H9 (cell line): ENCODE data around the gene PRPH. TPM values are rescaled to one million over a fixed set of nuclear protein-coding genes. Genes with fewer than 3 reads are reported as not detected.

Experiments
- DNase-seq: peaks from one replicate; pipeline ENCODE4 v3.0.0-alpha.2; 2017
- H2AFZ ChIP-seq: one replicate; pipeline ENCODE4 v1.6.1; 2013; ENCODE audit warnings: mild to moderate bottlenecking, low read length, control low read depth, moderate library complexity
- H2AK5ac ChIP-seq: 2 replicates; pipeline ENCODE4 v1.6.1; 2013; ENCODE audit warnings: low read length, control low read depth, mixed read lengths; ENCODE audit not compliant: insufficient read length
- H2BK120ac ChIP-seq: one replicate; pipeline ENCODE4 v1.6.1; 2013; ENCODE audit warnings: low read depth, mild to moderate bottlenecking, low read length, control low read depth, inconsistent platforms; ENCODE audit not compliant: poor library complexity, severe bottlenecking
- H2BK12ac ChIP-seq: 2 replicates; pipeline ENCODE4 v1.6.1; 2013; ENCODE audit warnings: low read length, control low read depth, mixed read lengths, low read depth; ENCODE audit not compliant: insufficient read length
- H2BK15ac ChIP-seq: 2 replicates; pipeline ENCODE4 v1.6.1; 2013; ENCODE audit warnings: low read depth, low read length, control low read depth
- H2BK20ac ChIP-seq: one replicate; pipeline ENCODE4 v1.6.1; 2013; ENCODE audit warnings: low read depth, mild to moderate bottlenecking, low read length, control low read depth, inconsistent platforms; ENCODE audit not compliant: poor library complexity, severe bottlenecking
- H2BK5ac ChIP-seq: 2 replicates; pipeline ENCODE4 v1.6.1; 2013; ENCODE audit warnings: low read length, control low read depth, mixed read lengths; ENCODE audit not compliant: insufficient read length
- H3K14ac ChIP-seq: 2 replicates; pipeline ENCODE4 v1.6.1; 2013; ENCODE audit warnings: low read length, control low read depth; ENCODE audit not compliant: insufficient read depth
- H3K18ac ChIP-seq: 2 replicates; pipeline ENCODE4 v1.6.1; 2013; ENCODE audit warnings: low read depth, mild to moderate bottlenecking, mixed read lengths, low read length, control low read depth; ENCODE audit not compliant: insufficient read length
- H3K23ac ChIP-seq: 2 replicates; pipeline ENCODE4 v1.6.1; 2013; ENCODE audit warnings: low read length, control low read depth, mixed read lengths, low read depth; ENCODE audit not compliant: insufficient read length
- H3K23me2 ChIP-seq: 2 replicates; pipeline ENCODE4 v1.6.1; 2013; ENCODE audit warnings: low read depth, mild to moderate bottlenecking, mixed read lengths, low read length, control low read depth; ENCODE audit not compliant: insufficient read length, poor library complexity, severe bottlenecking
- H3K27ac ChIP-seq: 2 replicates; pipeline ENCODE4 v1.5.1; 2013; ENCODE audit warnings: low read length, control low read depth, mixed read lengths, low read depth; ENCODE audit not compliant: insufficient read length
- H3K27me3 ChIP-seq: 2 replicates; pipeline ENCODE4 v1.6.1; 2013; ENCODE audit warnings: low read length, control low read depth, inconsistent platforms; ENCODE audit not compliant: insufficient read depth
- H3K4ac ChIP-seq: 2 replicates; pipeline ENCODE4 v1.6.1; 2013; ENCODE audit warnings: low read depth, mild to moderate bottlenecking, control low read depth, inconsistent platforms, low read length, moderate library complexity
- H3K4me1 ChIP-seq: 2 replicates; pipeline ENCODE4 v1.6.1; 2013; ENCODE audit warnings: low read length, control low read depth, inconsistent platforms; ENCODE audit not compliant: insufficient read depth
- H3K4me2 ChIP-seq: 2 replicates; pipeline ENCODE4 v1.6.1; 2013; ENCODE audit warnings: low read length, control low read depth, mixed read lengths; ENCODE audit not compliant: insufficient read length, insufficient read depth
- H3K56ac ChIP-seq: 2 replicates; pipeline ENCODE4 v1.6.1; 2013; ENCODE audit warnings: low read depth, mild to moderate bottlenecking, mixed read lengths, low read length, control low read depth; ENCODE audit not compliant: insufficient read length
- H3K79me1 ChIP-seq: 2 replicates; pipeline ENCODE4 v1.6.1; 2013; ENCODE audit warnings: low read depth, mild to moderate bottlenecking, moderate library complexity, low read length, control low read depth, inconsistent platforms; ENCODE audit not compliant: insufficient read depth, poor library complexity, severe bottlenecking
- H3K79me2 ChIP-seq: 2 replicates; pipeline ENCODE4 v1.6.1; 2013; ENCODE audit warnings: low read length, control low read depth, inconsistent platforms; ENCODE audit not compliant: insufficient read depth
- H3K9ac ChIP-seq: 2 replicates; pipeline ENCODE4 v1.6.1; 2013; ENCODE audit warnings: low read length, control low read depth, mixed read lengths; ENCODE audit not compliant: insufficient read length; ENCODE audit errors: extremely low read depth
- H3K9me3 ChIP-seq: one replicate; pipeline ENCODE4 v1.6.1; 2013; ENCODE audit warnings: low read depth, low read length, inconsistent platforms; ENCODE audit not compliant: control insufficient read depth
- H3T11ph ChIP-seq: one replicate; pipeline ENCODE4 v1.6.1; 2013; ENCODE audit warnings: mild to moderate bottlenecking, low read length, control low read depth, inconsistent platforms
- H4K20me1 ChIP-seq: one replicate; pipeline ENCODE4 v1.6.1; 2013; ENCODE audit not compliant: control insufficient read depth, insufficient read length, insufficient read depth
- H4K5ac ChIP-seq: 2 replicates; pipeline ENCODE4 v1.6.1; 2013; ENCODE audit warnings: low read depth, mild to moderate bottlenecking, mixed read lengths, low read length, control low read depth; ENCODE audit not compliant: insufficient read length
- H4K8ac ChIP-seq: replicated peaks from 2 replicates; pipeline ENCODE4 v1.6.1; 2013; ENCODE audit warnings: low read length, control low read depth, mixed read lengths, low read depth; ENCODE audit not compliant: insufficient read length
- H4K91ac ChIP-seq: 2 replicates; pipeline ENCODE4 v1.6.1; 2013; ENCODE audit warnings: low read depth, mild to moderate bottlenecking, moderate library complexity, mixed read lengths, low read length, control low read depth; ENCODE audit not compliant: insufficient read length
- H3K27ac Mint-ChIP-seq, 3 experiments: 2 replicates in 2 of 3; 3 replicates in 1 of 3; pipeline ENCODE4 v1.8.0; 2020 to 2021; ENCODE audit warnings: mixed read lengths in 3 of 3, mild to moderate bottlenecking in 1 of 3, moderate library complexity in 1 of 3
- H3K27me3 Mint-ChIP-seq: 2 replicates; pipeline ENCODE4 v1.8.0; 2021; ENCODE audit warnings: low read depth, mild to moderate bottlenecking, moderate library complexity, mixed read lengths
- H3K36me3 Mint-ChIP-seq, 3 experiments: 2 replicates in 2 of 3; 3 replicates in 1 of 3; pipeline ENCODE4 v1.8.0; 2020 to 2021; ENCODE audit warnings: low read depth in 3 of 3, mixed read lengths in 3 of 3; ENCODE audit not compliant: insufficient read depth in 1 of 3
- H3K4me1 Mint-ChIP-seq, 2 experiments: 2 replicates each; pipeline ENCODE4 v1.8.0; 2020; ENCODE audit warnings: mixed read lengths in 2 of 2
- H3K4me3 Mint-ChIP-seq, 2 experiments: 2 replicates in 1 of 2; 3 replicates in 1 of 2; pipeline ENCODE4 v1.8.0; 2020 to 2021; ENCODE audit warnings: mild to moderate bottlenecking in 2 of 2, mixed read lengths in 2 of 2, moderate library complexity in 1 of 2
- H3K9me3 Mint-ChIP-seq, 2 experiments: 2 replicates in 1 of 2; 3 replicates in 1 of 2; pipeline ENCODE4 v1.8.0; 2020; ENCODE audit warnings: mild to moderate bottlenecking in 2 of 2, mixed read lengths in 2 of 2, moderate library complexity in 1 of 2
- CTCF ChIP-seq: fragments of 200-600 bp; sonication (generic); conservative IDR thresholded peaks from 3 replicates; pipeline ENCODE4 v1.8.0; 2021; ENCODE audit warnings: antibody characterized with exemption, mild to moderate bottlenecking
- WGBS: extraction: QIAGEN DNeasy Blood & Tissue Kit; methylation state at CpG from one replicate; pipeline ENCODE4 v1.1.7; 2013; ENCODE audit warnings: missing lambda C conversion rate, low lambda C conversion rate, mixed read lengths; ENCODE audit not compliant: insufficient read length; ENCODE audit errors: extremely low coverage; 5-methylcytosine and 5-hydroxymethylcytosine counted together
- total RNA-seq: library from RNA; stranded (reverse); gene quantifications from 2 replicates; pipeline ENCODE4 v1.2.1, GENCODE V29; 2021

PRPH gene
- total RNA-seq, 1 experiment from 2014 or later, result 1.1 TPM

DNA sequence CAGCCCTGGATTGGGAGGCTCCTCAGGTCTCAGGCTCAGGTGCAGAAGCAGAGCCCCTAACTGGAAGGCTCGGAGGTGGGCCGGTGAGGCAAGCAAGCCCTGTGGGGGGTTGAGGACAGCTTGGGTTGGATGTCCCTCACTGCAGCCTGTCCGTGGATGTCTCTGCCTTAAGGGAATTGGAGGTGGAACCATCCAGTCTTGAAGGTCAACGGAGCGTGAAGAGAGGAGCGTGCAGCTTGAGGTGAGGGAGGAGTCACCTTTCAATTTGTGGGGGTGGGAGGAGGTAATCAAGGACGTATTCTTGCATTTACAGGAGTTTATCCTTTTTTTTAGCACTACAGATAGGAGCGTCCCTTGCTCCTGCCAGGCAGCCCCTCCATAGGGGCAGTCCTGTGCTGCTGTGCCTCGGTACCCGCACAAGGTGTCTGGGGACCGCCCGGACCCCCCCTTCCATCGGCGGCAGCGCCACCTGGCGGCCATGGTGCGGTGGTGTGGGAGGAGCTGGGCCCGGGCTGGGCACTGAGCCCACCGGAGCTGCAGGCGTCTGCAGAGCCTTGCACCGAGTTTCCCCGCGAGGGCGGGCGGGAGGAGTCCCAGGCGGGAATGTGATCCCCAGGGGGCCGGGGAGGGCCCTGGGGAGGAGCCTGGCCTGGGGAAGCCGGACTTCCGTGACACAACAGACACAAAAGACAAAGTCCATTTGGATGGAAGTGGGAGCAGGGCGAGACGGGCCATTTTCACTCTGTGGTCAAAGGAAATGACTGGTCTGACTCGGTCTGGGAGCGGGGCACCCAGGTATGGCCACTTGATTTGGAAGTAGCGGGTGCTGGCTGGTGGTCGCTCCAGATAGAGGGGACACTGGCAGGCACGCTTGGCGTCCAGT is 52.6 kb downstream of the PRPH start:
- H3K4me2 ChIP-seq, result peak overlapping the region; percentile 45
- WGBS, result no CpG with 5 or more reads among the region's 37 CpGs
- no peak overlapping the region for H4K8ac ChIP-seq
- Mint-ChIP-seq H3K4me3 (peak overlapping the region; percentile 61 to 87), H3K4me1 (peaks cover 27 to 32% of the 10 kb centered on the region in 2 experiments), H3K36me3 (peaks cover 0 to 1% (median 0%) of the 10 kb centered on the region in 3 experiments; a peak in 1 of 7 replicates), H3K27me3 (peaks cover 82% of the 10 kb centered on the region), H3K9me3 (peaks cover 1 to 3% of the 10 kb centered on the region in 2 experiments; a peak in 2 of 5 replicates), H3K27ac (no peak overlapping the region)
- H3K14ac ChIP-seq, result no peak overlapping the region
- no peak overlapping the region for H3K4ac ChIP-seq
- H2BK12ac ChIP-seq, result no peak overlapping the region
- no peak overlapping the region for H4K91ac ChIP-seq
- H4K5ac ChIP-seq, result no peak overlapping the region
- no peak overlapping the region for H3K56ac ChIP-seq
- TF ChIP-seq CTCF, result peak; percentile 99
- DNase-seq, result peak; percentile 92
- H2BK120ac ChIP-seq, result no peak overlapping the region
- no peak overlapping the region for H2BK20ac ChIP-seq
- H3K23ac ChIP-seq, result no peak overlapping the region
- H3K27ac ChIP-seq, result no peak overlapping the region
- peaks cover 3% of the 10 kb centered on the region for H4K20me1 ChIP-seq
- peaks cover 57% of the 10 kb centered on the region for H3K27me3 ChIP-seq
- no peak overlapping the region for H2BK15ac ChIP-seq
- no peak overlapping the region for H3K18ac ChIP-seq
- H3K9ac ChIP-seq, result no peak overlapping the region
- H3K79me1 ChIP-seq, result no peaks in the 10 kb centered on the region
- no peaks in the 10 kb centered on the region for H3K79me2 ChIP-seq
- no peak overlapping the region for H2AFZ ChIP-seq
- H3K9me3 ChIP-seq, result no peaks in the 10 kb centered on the region
- H3T11ph ChIP-seq, result no peak overlapping the region
- H2AK5ac ChIP-seq, result no peak overlapping the region
- peaks cover 26% of the 10 kb centered on the region for H3K23me2 ChIP-seq
- H3K4me1 ChIP-seq, result peaks cover 3% of the 10 kb centered on the region; the same call in 1 of the 2 replicates
- H2BK5ac ChIP-seq, result no peak overlapping the region

Other genes with a start within 250 kb of the PRPH start
- 83.9 and 93.7 TPM in 2 replicates for gene KMT2D, start 234.4 kb upstream of the PRPH start, total RNA-seq
- 4.0 and 4.1 TPM in 2 replicates for gene RHEBL1, start 225.2 kb upstream of the PRPH start, total RNA-seq
- gene DHH, start 200.3 kb upstream of the PRPH start, total RNA-seq, result 0.13 and 0.20 TPM in 2 replicates
- 50.4 and 55.1 TPM in 2 replicates for gene LMBR1L, start 184.3 kb upstream of the PRPH start, total RNA-seq
- 2,063 and 2,102 TPM in 2 replicates for gene TUBA1B, start 163.8 kb upstream of the PRPH start, total RNA-seq
- gene TUBA1A, start 106.1 kb upstream of the PRPH start, total RNA-seq, result 148 and 149 TPM in 2 replicates
- gene TUBA1C, start 30.1 kb upstream of the PRPH start, total RNA-seq, result 660 and 684 TPM in 2 replicates
- 70.5 and 75.3 TPM in 2 replicates for gene TROAP, start 28.1 kb downstream of the PRPH start, total RNA-seq
- 1.2 and 1.9 TPM in 2 replicates for gene C1QL4, start 42.0 kb downstream of the PRPH start, total RNA-seq
- gene DNAJC22, start 51.7 kb downstream of the PRPH start, total RNA-seq, result 2.6 and 3.2 TPM in 2 replicates
- 16.0 and 17.1 TPM in 2 replicates for gene SPATS2, start 72.3 kb downstream of the PRPH start, total RNA-seq
- 0.26 and 0.39 TPM in 2 replicates for gene KCNH3, start 243.9 kb downstream of the PRPH start, total RNA-seq